GM13977 (cell line): ENCODE measurements around the gene CCDC184.
"Not testable (repeated sequence)": the region's sequence is repeated elsewhere in the genome, so short reads cannot be mapped to it uniquely, and the experiment has no call there.

ENCODE experiments used
- DNase-seq: peaks from one replicate; pipeline ENCODE4 v3.0.0; 2012; ENCODE audit warnings: low spot score
- CTCF ChIP-seq: IDR thresholded peaks from 2 replicates; pipeline ENCODE4 v1.5.1; 2012; ENCODE audit warnings: mild to moderate bottlenecking, control low read depth; ENCODE audit not compliant: insufficient read depth; ENCODE audit errors: extremely low read depth, missing control alignments
- in situ Hi-C: fragments of 300-500 bp; cut with MboI; formaldehyde crosslinking; loops from one replicate; pipeline ENCODE4 v1.12.0; 2022; ENCODE audit warnings: low sequenced_read_pairs, low pct_unique_long_range_greater_than_20kb, mixed read lengths, inconsistent platforms; ENCODE audit not compliant: unreplicated experiment

The CCDC184 gene

DNA sequence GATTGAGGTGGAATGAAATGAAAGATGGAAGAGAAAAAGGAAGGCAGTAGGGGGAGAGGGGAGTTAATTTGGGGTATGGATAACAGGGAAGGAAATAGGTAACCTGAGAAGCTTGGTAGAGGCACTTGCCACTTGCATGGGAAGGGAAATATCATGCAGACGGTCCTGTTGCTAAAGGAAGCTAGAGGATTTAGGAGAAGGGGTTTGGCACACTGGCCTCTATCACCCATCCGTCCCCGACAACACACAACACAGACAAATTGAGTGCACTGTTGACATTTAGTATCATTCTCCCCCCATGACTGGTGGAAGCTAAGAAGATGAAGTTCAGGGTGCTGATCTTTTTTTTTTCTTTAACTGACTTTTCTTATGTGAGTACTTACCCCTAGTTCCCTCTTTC, 17.6 kb downstream of the CCDC184 start:
- no peak for DNase-seq
- no peak for TF ChIP-seq CTCF
- in situ Hi-C loops: no loop called here

- no peak for DNase-seq
- in situ Hi-C loops: no loop called here
- TF ChIP-seq CTCF: no peak
Measured at GRCh38 chr12:48201516-48201915, 18.1 kb downstream of the CCDC184 start.

GRCh38 chr12:48202766-48203165, 19.3 kb downstream of the CCDC184 start:
- no peak for TF ChIP-seq CTCF
- no peak for DNase-seq
- in situ Hi-C loops: no loop called here

DNA sequence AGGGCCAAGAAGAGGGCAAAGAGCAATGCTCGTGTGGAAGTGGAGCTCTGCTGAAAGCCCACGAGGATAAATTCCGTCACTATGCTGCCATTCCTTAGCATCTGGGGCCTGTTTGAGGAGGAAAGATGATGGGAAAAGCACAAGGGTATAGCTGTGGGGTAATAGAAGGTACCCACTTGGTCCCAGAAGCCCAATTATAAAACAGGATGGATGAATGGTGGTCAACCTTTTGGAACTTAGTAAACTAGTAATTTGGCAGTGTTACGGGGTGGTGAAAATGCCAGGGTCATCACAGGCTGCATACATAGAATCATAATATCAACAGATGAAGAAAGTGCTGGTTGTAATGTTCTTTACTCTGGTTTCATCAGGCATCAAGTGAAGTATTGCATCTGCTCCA, 19.7 kb downstream of the CCDC184 start, which contains the start of gene OR10AD1:
Gene OR10AD1 (minus strand): TSS at position 101 of the 400 bp plus-strand sequence. CDS start 0 bp downstream, at position 101.
- in situ Hi-C loops: no loop called here
- DNase-seq: no peak
- TF ChIP-seq CTCF: no peak

DNA sequence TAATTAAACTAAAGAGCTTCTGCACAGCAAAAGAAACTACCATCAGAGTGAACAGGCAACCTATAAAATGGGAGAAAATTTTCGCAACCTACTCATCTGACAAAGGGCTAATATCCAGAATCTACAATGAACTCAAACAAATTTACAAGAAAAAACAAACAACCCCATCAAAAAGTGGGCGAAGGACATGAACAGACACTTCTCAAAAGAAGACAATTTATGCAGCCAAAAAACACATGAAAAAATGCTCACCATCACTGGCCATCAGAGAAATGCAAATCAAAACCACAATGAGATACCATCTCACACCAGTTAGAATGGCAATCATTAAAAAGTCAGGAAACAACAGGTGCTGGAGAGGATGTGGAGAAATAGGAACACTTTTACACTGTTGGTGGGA, 26.1 kb downstream of the CCDC184 start:
- DNase-seq, in situ Hi-C loops: not testable (repeated sequence)

GRCh38 chr12:48216785-48217184, 33.3 kb downstream of the CCDC184 start:
- in situ Hi-C loops: no loop called here
- DNase-seq: no peak
- no peak for TF ChIP-seq CTCF

GRCh38 chr12:48219631-48220030, 36.2 kb downstream of the CCDC184 start:
- in situ Hi-C loops: no loop called here
- TF ChIP-seq CTCF: no peak
- DNase-seq: no peak
